DMS114 treated with DMSO at 0.1 percent for 48 hours (cell line): ENCODE data around the gene PEX19.

Experiments used
- DNase-seq: peaks from one replicate; lab custom pipeline; 2025; ENCODE audit not compliant: unreplicated experiment; lab: John Stamatoyannopoulos, UW

The PEX19 gene

DNA sequence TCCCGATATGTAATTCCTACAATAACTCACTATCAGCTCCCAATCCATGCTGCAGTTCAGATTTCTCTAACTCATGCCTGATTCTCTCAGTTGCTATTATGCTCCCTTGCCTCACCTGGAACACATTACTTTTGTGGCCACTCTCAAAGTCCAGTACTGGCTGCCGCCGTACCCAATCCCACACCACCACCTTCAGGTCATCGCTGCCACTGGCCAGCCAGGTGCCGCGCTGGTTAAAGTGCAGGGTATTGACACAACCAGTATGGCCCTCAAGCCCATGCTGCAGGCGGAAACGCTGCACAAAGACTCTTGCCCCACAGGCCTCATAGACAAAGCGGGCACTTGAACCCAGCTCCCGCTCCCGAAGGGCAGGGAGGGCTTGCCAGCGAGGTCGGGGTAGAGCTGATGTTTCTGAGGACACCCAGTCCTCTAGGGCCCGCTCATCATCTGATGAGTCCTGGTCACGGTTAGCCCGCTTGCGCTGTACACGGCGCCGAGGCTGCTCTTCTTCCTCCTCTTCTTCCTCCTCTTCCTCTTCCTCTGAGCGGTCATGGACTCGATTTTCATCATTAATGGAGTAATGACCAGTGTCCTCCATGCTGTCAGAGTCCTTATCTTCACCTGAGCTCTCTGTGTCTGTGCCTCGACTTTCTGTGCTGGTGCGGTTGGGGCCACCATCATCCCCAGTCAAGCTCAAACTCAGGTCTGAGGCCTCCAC, 45.2 kb downstream of the PEX19 start:
- DNase-seq: no peak

DNA sequence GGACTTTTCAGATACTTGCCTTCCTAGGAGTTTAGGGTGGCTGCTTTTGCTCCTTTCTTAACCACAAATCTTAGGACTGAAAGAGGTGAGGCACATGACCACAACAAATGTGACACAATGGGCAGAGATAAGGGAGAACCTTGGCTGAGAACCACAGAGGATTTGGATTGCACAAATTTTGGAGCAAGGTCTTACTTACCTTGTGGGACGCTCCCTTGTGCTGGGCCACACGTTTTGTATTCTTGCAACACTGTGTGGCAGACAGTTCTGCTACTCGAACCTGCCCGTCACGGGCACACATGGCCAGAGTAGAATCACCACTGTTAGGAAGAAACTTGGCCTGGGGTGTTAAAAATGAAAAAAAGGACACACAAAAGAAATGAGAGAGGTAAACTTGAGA, 46.5 kb downstream of the PEX19 start:
- no peak for DNase-seq

GRCh38 chr1:160237558-160237957, 47.4 kb downstream of the PEX19 start:
- no peak for DNase-seq

DNA sequence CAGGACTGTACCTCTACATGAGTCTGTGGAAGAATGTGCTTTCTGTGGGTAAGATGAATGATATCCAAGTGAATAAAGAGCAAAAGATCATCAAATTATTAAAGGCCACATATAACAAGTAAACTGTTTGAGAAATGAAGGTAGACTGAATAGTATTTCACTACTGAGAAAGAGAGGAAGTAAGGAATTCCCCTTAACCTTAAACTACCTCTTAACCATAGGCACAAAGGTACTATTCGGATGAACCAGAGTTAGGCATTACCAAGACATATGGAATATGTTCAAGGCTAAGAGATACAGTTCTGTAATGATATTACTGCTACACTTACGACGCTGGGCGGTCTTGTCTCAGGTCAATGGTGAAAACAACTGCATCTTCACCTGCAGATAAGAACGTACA, 48.1 kb downstream of the PEX19 start:
- no peak for DNase-seq

DNA sequence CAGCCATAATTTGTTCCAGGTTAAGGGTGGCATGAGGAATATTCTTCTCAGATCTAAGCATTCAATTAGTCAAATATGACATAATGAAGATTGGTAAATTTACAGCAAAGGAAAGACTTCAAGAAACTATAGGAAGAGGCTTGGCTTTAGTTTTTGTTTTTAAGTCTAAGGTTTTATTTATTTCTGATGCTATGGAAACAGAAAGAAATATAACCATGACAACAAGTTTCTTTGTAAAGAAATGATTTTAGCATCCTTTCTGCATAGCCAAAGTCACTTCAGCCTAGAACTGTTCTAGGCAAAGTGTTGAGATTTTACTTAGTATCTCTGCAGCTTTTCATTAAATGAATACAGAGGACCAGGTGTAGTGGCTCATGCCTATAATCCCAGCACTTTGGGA, 52.0 kb downstream of the PEX19 start:
- no peak for DNase-seq

DNA sequence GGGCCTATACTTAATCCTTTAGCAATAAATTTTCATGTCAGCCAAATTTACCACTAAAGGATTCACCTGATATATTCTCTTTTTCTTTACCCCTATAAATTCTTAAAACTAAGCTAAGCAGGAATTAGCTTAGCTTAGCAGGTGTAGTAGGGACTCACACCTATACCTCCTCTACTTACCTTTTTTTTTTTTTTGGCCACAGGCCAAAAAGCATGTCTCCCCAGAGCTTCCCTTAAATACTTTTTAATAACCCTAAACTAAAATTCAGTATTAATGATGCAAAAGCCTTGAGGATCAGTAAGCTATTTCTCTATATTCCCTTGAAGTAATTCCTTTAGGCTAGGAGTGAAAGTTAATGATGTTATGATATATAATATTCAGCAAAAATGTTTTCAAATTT, 56.5 kb downstream of the PEX19 start:
- no peak for DNase-seq

DNA sequence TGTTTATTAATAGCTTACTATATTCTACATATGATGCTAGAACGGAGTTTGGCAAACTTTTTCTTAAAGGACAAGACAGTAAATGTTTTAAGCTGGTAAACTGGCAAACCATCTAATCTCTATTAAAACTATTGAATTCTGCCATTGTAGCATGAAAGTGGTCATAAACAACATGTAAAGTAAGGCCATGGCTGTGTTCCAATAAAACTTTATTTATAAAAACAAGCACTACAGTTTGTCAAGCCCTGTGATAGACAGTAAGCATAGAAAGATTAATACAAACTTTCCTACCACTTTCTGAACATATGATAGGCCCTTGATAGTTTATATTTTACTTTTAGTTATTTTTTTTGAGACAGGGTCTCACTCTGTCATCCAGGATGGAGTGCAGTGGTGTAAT, 57.4 kb downstream of the PEX19 start:
- no peak for DNase-seq

- DNase-seq: no peak
Observed at GRCh38 chr1:160227034-160227433, 57.9 kb downstream of the PEX19 start.
